Right ventricle myocardium inferior (tissue), 1 donor: ENCODE data around the gene GCDH. TPM values are rescaled to one million over a fixed set of nuclear protein-coding genes. Genes with fewer than 3 reads are reported as not detected.
"Not testable (repeated sequence)": the region's sequence is repeated elsewhere in the genome, so short reads cannot be mapped to it uniquely, and the experiment has no call there.

Source experiments
- ATAC-seq: fragments of 200-7000 bp; cut with Tn5 transposase; one replicate; pipeline ENCODE4 v1.9.1; 2020; ENCODE audit warnings: mild to moderate bottlenecking, moderate library complexity
- DNase-seq: peaks from one replicate; pipeline ENCODE4 v3.0.0; 2021; ENCODE audit errors: missing footprints
- intact Hi-C: fragments of 100-400 bp; cut with DNase I; formaldehyde crosslinking; loops from one replicate; pipeline ENCODE4 v1.11.0; 2022
- long read RNA-seq: library from polyadenylated mRNA; unstranded; transcript quantifications from one replicate; pipeline ENCODE4 v2.0.0, GENCODE V29; 2021
- total RNA-seq: library from RNA; stranded (reverse); fragmentation: NEBNext Ultra II Directional; extraction: Animal tissue kit (Norgen Biotek cat#: 25700); gene quantifications from one replicate; pipeline ENCODE4 v1.2.1, GENCODE V29; 2021
- donor health status: DM: no; HTN: yes; CAD: no; lungs with severe emphysema.

Gene GCDH
- 33.4 TPM for total RNA-seq
- long read RNA-seq, transcript GCDH-201 (12 exons, 1,956 nt): major isoform, 25 of 30 reads
- long read RNA-seq, partial matches to known transcripts: 0 of 30 reads
- long read RNA-seq, other reads (novel, unspliced or antisense): 5 of 30 reads

GRCh38 chr19:12890787-12891552 is at the start of gene GCDH:
Gene GCDH, plus strand, starts transcription at chr19:12891160. Its CDS starts 145 bp downstream, at chr19:12891305.
- ATAC-seq (peak; percentile 99), DNase-seq (peak; percentile 99)
- intact Hi-C loops: loop anchor here (2.0 kb wide), 1 partner anchor 28 kb away; the partner anchor contains the start of gene SYCE2

GRCh38 chr19:12842511-12842910 is 48.4 kb upstream of the GCDH start:
- no peak for ATAC-seq

GRCh38 chr19:12843328-12843727 is 47.6 kb upstream of the GCDH start:
- ATAC-seq (no peak), DNase-seq (no peak)
- intact Hi-C loops: no loop called here

More at GRCh38 chr19:12842511-12842910, 48.4 kb upstream of the GCDH start:
- intact Hi-C loops: no loop called here
- no peak for DNase-seq

- DNase-seq: no peak
- intact Hi-C loops: no loop called here
- no peak for ATAC-seq
Observed at GRCh38 chr19:12843999-12844732, 46.8 kb upstream of the GCDH start.

GRCh38 chr19:12846613-12847012 is 44.3 kb upstream of the GCDH start:
- not testable (repeated sequence) for DNase-seq, ATAC-seq
- intact Hi-C loops: loop anchor here (2.0 kb wide), 1 partner anchor 82 kb away; no protein-coding TSS in a partner anchor

GRCh38 chr19:12847159-12848139 is 43.5 kb upstream of the GCDH start:
- peak; percentile 93 for DNase-seq
- intact Hi-C loops: loop anchor here (2.0 kb wide), 1 partner anchor 83 kb away; no protein-coding TSS in a partner anchor
- ATAC-seq: peak; percentile 97

- ATAC-seq: no peak
- no peak for DNase-seq
- intact Hi-C loops: no loop called here
Observed at GRCh38 chr19:12856653-12857052, 34.3 kb upstream of the GCDH start.

- no peak for DNase-seq
- no peak for ATAC-seq
- intact Hi-C loops: no loop called here
Observed at GRCh38 chr19:12858041-12858928, 32.7 kb upstream of the GCDH start.

- DNase-seq (no peak), ATAC-seq (no peak)
- intact Hi-C loops: no loop called here
Observed at GRCh38 chr19:12859546-12859945, 31.4 kb upstream of the GCDH start.

GRCh38 chr19:12864143-12864542 is 26.8 kb upstream of the GCDH start:
- ATAC-seq: no peak
- intact Hi-C loops: no loop called here
- DNase-seq: no peak

GRCh38 chr19:12864721-12865715 is 25.9 kb upstream of the GCDH start:
- no peak for DNase-seq
- intact Hi-C loops: no loop called here
- no peak for ATAC-seq

GRCh38 chr19:12865746-12866415 is 25.1 kb upstream of the GCDH start:
- no peak for ATAC-seq
- DNase-seq: no peak

GRCh38 chr19:12866416-12867119 is 24.4 kb upstream of the GCDH start:
- intact Hi-C loops: no loop called here
- no peak for DNase-seq
- no peak for ATAC-seq

More at GRCh38 chr19:12865746-12866415, 25.1 kb upstream of the GCDH start:
- intact Hi-C loops: no loop called here

- intact Hi-C loops: no loop called here
- DNase-seq (no peak), ATAC-seq (peak; percentile 71)
Observed at GRCh38 chr19:12867120-12868099, 23.6 kb upstream of the GCDH start.
